Activated CD4-positive, CD25-positive, alpha-beta regulatory T cell treated with anti-CD3 and anti-CD28 coated beads, Interleukin-2, amount 50 U/mL, for 24 hours (primary cell): ENCODE measurements around the gene PRMT9.

Experiments used
- ATAC-seq, 2 donors: fragments of 150-1000 bp; cut with Tn5 transposase; one replicate each; pipeline ENCODE4 v1.10.0; 2021; ENCODE audit warnings: mild to moderate bottlenecking in 1 of 2, moderate library complexity in 1 of 2

The PRMT9 gene

DNA sequence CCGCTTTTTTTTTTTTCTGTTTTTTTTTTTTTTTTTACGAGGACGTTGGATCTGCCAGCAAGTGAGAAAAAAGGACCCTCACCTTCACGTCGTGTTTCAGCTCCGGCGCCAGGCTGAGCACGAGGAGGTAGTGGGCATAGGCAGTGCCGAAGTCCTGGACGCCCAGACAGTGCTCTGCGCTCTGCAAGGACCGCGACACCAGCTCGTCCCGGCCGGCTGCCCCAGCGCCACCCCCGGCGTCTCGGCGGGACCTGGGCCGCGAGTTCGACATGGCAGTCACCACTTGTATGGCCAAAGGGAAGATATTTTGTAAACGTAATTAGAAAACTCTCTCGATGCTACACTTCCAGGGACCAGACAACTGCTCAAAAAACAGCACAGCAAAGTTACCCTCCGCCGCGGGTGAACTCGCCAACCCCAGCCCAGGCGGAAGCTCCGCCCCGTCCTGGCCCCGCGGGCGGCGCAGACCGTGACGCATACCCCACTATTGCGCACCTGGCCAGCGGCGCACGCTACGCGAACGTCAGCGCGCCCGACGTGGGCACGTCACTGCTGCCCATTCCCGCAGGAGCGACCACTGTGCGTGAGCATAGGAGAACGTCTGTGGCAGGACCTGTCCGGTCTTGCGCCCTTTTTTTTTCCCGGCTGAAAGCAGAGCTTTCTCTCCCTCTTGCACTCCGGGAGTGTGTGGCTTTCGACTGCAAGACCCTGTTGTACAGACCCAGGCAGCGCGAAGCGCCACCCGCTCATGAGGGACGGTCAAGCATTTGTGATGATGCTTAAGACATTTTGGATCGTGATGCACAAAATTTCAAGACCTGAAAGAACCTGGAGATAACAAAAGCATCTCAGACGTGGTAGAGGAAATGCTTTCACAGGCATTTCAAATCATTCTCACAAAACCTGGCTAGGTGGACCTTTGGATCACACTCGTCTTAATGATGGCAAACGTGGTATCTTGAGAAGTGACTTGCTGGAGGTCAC is at the start of gene PRMT9:
Gene PRMT9 (minus strand): TSS at position 447 of the 984 bp plus-strand sequence. CDS start 176 bp downstream, at position 271.
- peak; percentile 100 for ATAC-seq

GRCh38 chr4:147732518-147733235 is 48.7 kb upstream of the PRMT9 start:
- peak in 1 of 2 donors; percentile 14 for ATAC-seq

GRCh38 chr4:147731580-147732517 is 47.9 kb upstream of the PRMT9 start, which contains the start of gene ARHGAP10:
ARHGAP10 (plus strand) TSS chr4:147732088; CDS start chr4:147732302, 214 bp downstream.
- peak; percentile 72 to 81 for ATAC-seq

GRCh38 chr4:147730333-147730732 is 46.4 kb upstream of the PRMT9 start:
- no peak for ATAC-seq

DNA sequence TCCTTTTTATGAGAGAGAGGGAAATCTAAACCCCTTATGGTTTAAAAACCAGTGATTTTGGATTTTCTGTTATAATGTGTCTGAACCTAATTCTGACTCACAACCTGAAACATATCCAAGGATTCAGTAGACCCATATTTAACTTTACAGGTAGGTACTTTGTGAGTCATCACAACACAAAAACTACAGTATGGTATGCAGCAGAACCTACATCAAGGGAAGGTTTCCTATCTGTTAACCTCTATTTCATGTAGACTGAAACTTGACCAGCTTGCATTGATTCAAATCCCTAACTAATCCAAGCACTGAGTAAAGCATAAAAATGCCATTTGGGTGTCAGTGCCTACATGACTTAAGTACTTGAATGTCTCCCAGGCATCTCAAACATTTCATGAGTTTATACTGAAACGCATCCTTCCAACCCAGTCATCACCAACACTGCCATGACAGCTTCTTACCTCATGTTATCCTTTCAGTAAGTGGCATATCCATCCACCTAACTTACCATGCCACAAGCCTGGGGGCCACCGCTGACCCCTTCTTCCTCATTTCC is 43.6 kb upstream of the PRMT9 start:
- ATAC-seq = no peak

DNA sequence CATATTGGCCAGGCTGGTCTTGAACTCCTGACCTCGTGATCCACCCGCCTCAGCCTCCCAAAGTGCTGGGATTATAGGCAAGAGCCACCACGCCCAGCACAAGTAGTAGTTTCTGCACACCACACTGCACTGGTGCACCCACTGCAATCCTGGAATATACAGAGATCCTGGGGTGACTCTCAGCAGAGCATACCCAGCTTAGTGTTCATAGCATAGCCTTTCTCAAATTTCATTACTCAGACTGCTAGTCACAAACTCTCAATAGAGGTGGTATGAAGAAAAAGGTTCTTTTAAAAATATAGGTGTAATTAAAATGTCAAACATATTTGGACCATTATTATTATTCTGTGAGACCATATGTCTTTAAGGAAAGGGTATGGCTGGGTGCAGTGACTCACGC is 41.7 kb upstream of the PRMT9 start:
- no peak for ATAC-seq

- no peak for ATAC-seq
Measured at GRCh38 chr4:147724468-147725201, 40.7 kb upstream of the PRMT9 start.

DNA sequence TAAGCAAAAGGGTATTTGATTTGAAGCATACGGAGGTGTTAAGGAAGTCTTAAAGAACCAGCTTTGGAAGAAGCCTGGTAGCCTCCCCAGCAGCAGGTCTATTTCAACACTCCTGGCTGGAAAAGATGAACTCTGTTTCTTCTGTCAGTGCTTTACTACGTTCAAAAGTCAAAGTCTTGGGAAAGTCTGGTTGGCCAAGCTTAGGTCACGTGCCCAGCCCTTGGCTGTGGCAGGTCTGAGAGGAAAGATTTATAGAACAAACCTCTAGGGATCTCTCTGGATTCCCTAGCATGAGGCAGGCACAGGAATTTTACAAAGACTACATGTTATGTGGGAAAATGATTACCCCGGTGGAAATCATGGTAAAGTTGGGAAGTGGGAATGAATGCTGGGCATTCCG is 39.4 kb upstream of the PRMT9 start:
- no peak for ATAC-seq

DNA sequence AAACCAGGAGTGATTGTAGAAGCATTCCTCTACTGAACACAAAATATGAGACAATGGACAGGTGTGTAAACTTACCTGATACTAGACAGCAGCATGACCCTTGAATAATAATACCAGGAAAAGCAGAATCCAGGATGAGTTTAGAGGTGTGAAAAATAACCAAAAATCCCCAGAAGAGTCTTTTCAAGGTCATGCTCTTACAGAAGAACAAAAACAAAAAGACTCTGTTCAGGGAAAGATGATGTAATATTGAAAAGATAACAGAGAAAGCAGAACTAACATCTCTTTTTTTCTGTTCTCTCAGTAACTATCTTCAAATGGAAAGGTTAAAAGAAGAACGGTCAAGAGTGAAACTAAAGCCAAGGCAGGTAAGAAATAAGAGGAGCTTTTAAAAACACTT is 33.9 kb upstream of the PRMT9 start:
- ATAC-seq = no peak

DNA sequence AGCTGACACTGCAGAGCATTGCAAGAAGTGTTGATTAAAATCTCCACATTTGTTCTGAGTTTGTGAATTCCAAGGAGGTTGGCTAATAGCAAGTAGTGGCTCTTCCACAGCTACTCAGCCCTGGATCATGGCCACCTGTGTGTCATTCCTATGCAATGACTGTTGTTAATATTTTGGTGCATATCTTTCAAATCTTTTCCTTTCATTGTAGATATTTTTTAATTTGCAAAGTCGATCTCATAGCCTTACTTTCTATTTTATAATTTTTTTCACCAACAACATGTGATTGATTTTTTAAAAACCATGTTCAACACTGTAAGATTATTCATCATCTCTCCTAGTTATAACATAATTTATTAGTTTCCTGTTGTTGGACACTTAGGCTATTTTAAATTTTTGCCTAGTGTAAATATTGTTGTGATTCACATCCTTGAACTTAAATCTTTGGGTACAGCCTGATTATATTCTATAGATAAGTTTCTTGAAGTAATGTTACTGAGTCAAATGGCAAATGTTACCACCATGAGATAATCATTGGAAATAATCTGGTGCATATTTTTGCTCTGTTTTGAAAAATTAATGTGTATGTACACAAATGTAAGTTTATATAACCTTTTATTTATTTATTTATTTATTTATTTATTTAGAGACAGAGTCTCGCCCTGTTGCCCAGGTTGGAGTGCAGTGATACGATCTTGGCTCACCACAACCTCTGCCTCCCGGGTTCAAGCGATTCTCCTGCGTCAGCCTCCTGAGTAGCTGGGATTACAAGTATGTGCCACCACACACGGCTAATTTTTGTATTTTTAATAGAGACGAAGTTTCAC is 30.8 kb upstream of the PRMT9 start:
- ATAC-seq = no peak

DNA sequence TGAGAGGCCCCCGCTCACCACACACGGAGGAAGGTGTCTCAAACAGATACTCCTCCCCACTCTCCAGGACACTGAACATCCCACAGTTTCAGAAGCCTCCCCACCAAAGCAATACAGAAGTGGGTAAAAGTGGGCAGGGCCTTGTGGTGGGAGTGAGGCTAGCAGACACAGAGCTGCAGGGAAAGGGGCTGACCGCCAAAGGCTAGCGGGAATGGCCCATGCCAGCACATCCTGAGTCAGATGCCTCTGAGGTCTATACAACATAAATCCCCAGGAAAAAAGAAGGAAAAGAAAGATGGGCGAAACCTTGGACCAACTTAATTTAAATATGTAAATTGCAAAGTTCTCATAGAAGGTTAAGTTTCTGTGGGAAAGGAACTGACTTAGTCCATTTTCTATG is 26.0 kb upstream of the PRMT9 start:
- no peak for ATAC-seq

- ATAC-seq = no peak
Measured at GRCh38 chr4:147707892-147708672, 24.1 kb upstream of the PRMT9 start.

DNA sequence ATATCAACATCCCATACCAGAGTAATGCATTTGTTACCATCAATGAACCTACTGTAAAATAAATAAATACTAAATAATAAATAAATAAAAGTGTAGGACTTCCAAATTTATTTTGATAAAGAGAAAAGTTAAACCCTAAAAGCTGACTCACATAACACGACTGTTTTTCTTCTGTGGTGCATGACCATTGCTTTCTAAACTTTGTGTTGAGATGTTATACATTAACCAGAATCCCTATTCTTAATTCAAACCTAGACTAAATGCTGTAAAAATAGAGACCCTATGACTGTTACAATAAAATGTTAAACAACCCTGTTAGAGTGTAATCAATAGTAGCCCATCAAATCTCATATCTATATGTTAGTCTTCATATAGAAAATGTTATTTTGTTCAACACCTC is 20.9 kb upstream of the PRMT9 start:
- ATAC-seq = no peak

DNA sequence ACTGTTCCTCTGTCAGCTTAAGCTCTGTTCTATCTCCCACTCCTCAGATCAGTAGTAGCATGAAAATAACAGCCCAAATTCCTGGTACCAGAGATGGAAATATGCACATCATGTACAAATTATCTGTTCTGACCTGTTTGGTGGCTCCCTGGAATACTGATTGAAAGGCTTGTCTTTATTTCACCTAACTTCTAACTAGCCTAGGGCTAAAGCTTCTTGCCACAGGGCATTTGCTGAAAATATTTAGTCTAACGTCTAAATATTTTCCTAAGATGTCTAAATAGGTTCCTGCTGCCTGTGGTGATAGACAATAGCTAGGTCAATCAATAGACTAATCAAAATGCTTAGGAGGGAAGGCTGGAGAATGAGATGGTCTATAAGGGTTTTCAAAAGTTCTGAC is 12.9 kb upstream of the PRMT9 start:
- no peak for ATAC-seq

- no peak for ATAC-seq
Measured at GRCh38 chr4:147693218-147693617, 9.3 kb upstream of the PRMT9 start.

DNA sequence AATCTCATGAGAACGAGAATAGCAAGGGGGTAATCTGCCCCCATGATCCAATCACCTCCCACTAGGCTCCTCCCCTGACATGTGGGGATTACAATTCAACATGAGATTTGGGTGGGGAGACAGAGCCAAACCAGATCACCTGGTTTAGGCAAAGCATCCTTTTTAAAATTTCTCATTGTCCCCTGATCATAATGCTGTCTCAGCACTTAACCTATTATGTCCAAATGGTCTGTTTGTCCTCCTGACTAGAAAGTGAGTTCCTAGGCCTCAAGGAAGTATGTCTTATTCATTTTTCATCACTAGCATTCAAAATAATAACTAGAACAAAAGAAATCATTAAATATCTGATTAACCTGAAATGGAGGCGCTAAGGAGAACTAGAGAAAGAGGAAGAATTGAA is 7.9 kb upstream of the PRMT9 start:
- ATAC-seq = no peak

DNA sequence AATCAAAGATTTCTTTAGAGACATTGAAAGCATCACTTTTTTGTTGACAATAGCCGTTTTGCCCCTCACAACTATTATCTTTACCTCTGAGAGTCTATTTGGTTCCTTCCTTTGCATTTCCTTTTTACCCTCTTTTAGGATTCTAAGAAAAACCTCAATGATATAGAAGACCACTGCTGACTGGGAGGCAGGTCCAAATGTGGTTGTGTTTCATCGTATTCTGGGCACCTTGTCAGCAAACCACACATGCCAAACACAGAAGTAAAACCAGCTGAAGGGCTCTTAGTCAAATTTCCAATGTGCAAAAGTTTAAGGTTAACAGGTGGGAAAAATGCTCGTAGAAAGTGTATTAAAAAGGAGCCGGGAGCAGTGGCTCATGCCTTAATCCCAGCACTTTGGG is 5.1 kb upstream of the PRMT9 start:
- ATAC-seq = peak in 1 of 2 donors; percentile 22

DNA sequence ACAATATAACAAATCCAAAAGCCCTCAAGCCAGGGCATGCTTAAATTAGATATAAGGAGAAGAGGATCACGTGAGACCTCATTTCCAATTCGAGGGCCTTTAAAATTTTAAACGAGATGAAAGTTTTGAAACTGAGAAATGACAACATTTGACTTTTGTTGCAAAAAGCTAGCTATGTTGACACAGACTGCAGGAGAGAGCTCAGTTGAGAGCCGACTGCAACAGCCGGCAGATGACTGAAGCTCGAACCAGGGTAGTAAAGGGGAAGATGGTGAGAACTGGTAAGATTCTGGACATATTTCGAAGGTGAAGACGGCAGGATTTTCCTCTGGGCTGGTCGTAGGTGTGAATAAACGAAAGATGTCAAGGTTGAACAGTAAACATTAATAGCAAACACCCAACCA is 773 bp downstream of the PRMT9 start:
- no peak for ATAC-seq

- no peak for ATAC-seq
Measured at GRCh38 chr4:147682755-147683154, 1.2 kb downstream of the PRMT9 start.
